ENCODE measurements around the gene CXCR5.

CXCR5 gene

DNA sequence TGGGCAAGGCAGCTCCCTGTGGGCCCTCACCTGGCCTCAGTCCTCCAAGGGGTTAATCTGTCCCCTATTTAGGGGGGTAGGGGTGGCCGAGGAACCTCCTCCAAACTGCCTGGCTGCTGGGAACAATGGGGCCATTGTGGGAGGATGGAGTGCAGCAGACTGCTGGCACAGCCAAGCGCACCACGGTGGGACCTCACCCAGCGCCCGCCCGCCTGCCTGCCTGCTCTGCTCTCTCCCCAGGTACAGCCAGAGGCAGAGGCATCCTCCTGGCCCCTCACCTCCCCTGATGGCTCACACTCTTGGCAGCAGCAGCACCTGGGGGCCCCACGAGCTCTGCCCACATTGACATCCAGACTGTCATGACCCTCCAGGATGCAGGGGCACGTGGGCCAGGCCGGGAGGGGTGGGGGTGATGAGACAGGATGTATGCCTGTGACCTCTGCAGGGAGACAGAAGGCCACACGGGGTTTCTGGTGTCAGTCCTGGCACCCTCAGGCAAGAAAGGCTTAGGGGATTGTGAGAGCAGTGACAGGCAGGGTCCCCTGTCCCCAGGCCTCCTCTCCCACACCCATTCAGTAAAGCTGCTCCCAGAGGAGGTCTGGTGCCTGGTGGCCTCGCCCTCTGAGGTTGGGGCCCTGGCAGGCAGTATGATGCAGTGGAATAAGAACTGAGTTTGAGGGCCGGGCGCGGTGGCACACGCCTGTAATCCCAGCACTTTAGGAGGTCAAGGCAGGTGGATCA, 30.7 kb downstream of the CXCR5 start:
- DNase-seq (ENCODE audit: insufficient read length, low spot score): no peak
- FAIRE-seq: no peak
- no peak for TF ChIP-seq CTCF (IDR thresholded peaks at IDR 0.05; ENCODE audit: insufficient read depth, missing control alignments)

DNA sequence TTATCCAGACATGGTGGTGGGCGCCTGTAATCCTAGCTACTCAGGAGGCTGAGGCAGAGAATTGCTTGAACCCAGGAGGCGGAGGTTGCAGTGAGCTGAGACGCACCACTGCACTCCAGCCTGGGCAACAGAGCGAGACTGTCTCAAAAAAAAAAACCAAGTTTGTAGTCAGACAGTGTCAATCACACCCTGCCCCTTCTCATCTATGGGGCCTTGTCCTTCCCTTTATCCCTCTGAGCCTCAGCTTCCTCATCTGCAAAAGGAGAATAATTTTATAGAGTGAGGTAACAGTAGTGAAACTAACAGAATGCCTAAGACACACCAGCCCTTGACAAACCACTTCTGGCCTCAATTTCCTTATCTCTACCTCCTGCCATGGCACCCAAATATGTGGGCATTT, 31.3 kb downstream of the CXCR5 start:
- no peak for TF ChIP-seq CTCF (IDR thresholded peaks at IDR 0.05; ENCODE audit: insufficient read depth, missing control alignments)
- DNase-seq (ENCODE audit: insufficient read length, low spot score): no peak
- no peak for FAIRE-seq

- FAIRE-seq: no peak
- TF ChIP-seq CTCF (IDR thresholded peaks at IDR 0.05; ENCODE audit: insufficient read depth, missing control alignments): no peak
- no peak for DNase-seq (ENCODE audit: insufficient read length, low spot score)
These were observed 31.7 kb downstream of the CXCR5 start for GRCh38 chr11:118915396-118915795.

- no peak for TF ChIP-seq CTCF (IDR thresholded peaks at IDR 0.05; ENCODE audit: insufficient read depth, missing control alignments)
- no peak for DNase-seq (ENCODE audit: insufficient read length, low spot score)
- no peak for FAIRE-seq
These were observed 32.5 kb downstream of the CXCR5 start for GRCh38 chr11:118915941-118916841.

GRCh38 chr11:118916842-118917388, 33.2 kb downstream of the CXCR5 start:
- no peak for DNase-seq (ENCODE audit: insufficient read length, low spot score)
- FAIRE-seq: no peak
- TF ChIP-seq CTCF (IDR thresholded peaks at IDR 0.05; ENCODE audit: insufficient read depth, missing control alignments): no peak

DNA sequence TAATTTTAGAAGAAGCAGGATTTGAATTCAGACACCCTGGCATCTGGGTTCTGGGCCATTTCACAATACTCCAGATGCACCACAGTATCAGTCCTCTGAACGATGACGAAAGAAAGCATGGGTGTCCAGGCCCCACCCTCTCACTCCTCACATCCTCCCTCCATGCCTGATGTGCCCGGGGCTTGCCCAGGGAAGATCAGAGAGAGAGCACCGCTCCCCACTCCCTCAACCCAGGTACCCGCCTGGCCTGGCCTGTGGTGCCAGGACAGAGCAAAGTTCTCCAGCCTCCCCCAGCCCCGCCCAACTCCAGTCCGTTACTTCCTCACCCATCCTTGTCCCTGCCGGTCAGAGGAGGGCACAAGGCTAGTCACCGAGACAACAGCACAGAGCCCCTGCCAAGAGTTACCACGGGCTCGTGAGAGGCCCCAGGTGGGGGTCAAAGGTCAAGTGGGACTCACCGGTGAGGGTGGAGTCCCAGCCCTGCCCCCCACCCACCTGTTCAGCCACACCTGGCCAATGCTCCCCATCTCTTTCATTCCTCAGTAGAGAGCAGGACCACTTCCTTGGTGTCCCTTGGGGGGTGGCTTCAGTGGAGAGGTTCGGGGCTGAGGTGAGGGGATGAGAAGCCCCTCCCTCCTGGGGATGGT, 33.9 kb downstream of the CXCR5 start:
- no peak for DNase-seq (ENCODE audit: insufficient read length, low spot score)
- FAIRE-seq: no peak
- TF ChIP-seq CTCF (IDR thresholded peaks at IDR 0.05; ENCODE audit: insufficient read depth, missing control alignments): no peak

All from D721Med (cell line).